H1 (cell line): ENCODE measurements around the gene NAXD.

Experiments used
- BACH1 ChIP-seq: IDR thresholded peaks from 2 replicates; pipeline ENCODE4 v1.6.1; 2012; ENCODE audit warnings: low read length, improper control_type of control experiment
- EZH2 ChIP-seq: fragments of 200-600 bp; sonication (generic); IDR thresholded peaks from 2 replicates; pipeline ENCODE4 v1.7.1; 2012; ENCODE audit warnings: low read depth, mild to moderate bottlenecking, moderate library complexity, low read length, inconsistent platforms; ENCODE audit not compliant: severe bottlenecking
- GABPA ChIP-seq: IDR thresholded peaks from 2 replicates; pipeline ENCODE4 v1.6.1; 2011; ENCODE audit warnings: mild to moderate bottlenecking, low read length, moderate library complexity, borderline replicate concordance; ENCODE audit not compliant: insufficient read depth
- PHF8 ChIP-seq: fragments of 200-600 bp; sonication (generic); conservative IDR thresholded peaks from 2 replicates; pipeline ENCODE4 v1.7.1; 2012; ENCODE audit warnings: low read depth, mild to moderate bottlenecking, inconsistent platforms, low read length, moderate library complexity
- POLR2A ChIP-seq, 2 experiments: IDR thresholded peaks; 1 replicate in 1 of 2; 2 replicates in 1 of 2; pipeline ENCODE4 v1.6.1; 2011; ENCODE audit warnings: low read depth in 2 of 2, low read length in 2 of 2, mild to moderate bottlenecking in 2 of 2; ENCODE audit errors: control extremely low read depth in 1 of 2
- POLR2AphosphoS5 ChIP-seq: IDR thresholded peaks from 2 replicates; pipeline ENCODE4 v1.6.1; 2011; ENCODE audit warnings: low read depth, low read length
- SP1 ChIP-seq: IDR thresholded peaks from 2 replicates; pipeline ENCODE4 v1.6.1; 2011; ENCODE audit warnings: low read depth, low read length
- SUZ12 ChIP-seq: fragments of 200-600 bp; sonication (generic); IDR thresholded peaks from 2 replicates; pipeline ENCODE4 v1.6.1; 2012; ENCODE audit warnings: mild to moderate bottlenecking, inconsistent platforms, low read length, moderate library complexity, mixed read lengths
- TAF1 ChIP-seq: IDR thresholded peaks from 2 replicates; pipeline ENCODE4 v1.6.1; 2011; ENCODE audit warnings: mild to moderate bottlenecking, low read depth, low read length
- TF ChIP-seq, protein P1 (sequence below), 3 experiments: IDR thresholded peaks; 1 replicate in 2 of 3; 2 replicates in 1 of 3; pipeline versions ENCODE4 v1.5.1 to v1.6.1; 2011; ENCODE audit warnings: low read length in 3 of 3, mild to moderate bottlenecking in 3 of 3, inconsistent platforms in 2 of 3, low read depth in 1 of 3, moderate library complexity in 1 of 3; ENCODE audit not compliant: insufficient read depth in 1 of 3; ENCODE audit errors: control extremely low read depth in 1 of 3
- TF ChIP-seq, protein P2 (sequence below): IDR thresholded peaks from 2 replicates; pipeline ENCODE4 v1.6.1; 2012; ENCODE audit warnings: inconsistent platforms

DNA sequence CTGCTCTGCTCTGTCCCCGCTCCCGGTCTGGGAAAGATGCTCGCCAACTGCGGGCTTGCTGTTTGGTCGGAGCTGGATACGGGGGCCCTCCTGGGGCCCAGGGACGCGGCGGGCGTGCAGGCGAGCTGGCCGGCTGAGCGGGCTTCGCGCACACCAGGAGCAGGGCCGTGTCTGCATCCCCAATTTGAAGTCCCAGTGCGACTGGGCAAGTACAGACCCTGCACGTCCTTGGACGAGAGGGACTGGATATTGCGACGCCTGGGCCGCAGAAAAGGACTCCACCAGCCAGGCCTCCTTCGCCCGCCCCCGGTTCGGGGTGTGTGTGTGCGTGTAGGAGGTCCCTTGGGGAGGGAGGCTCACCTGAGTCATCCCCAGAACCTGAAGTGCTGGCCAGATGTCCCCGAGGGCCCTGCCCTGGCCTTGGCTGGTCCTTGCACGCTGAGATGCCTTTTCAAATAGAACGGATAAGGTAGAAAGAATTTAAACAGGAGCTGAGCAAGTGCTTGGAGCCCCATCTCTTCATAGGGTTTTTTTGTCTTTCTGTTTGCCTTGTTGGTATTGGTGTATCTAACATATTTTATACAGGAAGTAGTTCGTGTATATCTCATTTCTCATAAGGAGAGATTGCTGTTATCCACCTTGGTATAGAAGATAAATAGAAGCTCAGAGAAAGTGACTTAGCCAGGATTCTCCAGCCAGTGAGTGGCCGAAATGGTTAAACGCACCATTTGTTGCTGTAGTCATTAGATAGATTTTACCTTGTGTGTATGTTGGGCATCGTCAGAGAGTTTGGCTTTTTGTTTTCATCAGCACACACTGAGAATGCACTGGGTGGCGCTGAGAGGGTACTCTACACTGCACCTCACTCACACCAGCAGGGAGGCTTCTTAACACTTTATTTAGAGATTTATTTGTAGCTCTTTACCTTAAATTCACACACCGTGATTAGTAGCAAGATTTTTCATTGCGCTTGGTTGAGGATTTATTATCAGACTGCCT is 1.1 kb downstream of the NAXD start:
- TF ChIP-seq, protein P1, sequence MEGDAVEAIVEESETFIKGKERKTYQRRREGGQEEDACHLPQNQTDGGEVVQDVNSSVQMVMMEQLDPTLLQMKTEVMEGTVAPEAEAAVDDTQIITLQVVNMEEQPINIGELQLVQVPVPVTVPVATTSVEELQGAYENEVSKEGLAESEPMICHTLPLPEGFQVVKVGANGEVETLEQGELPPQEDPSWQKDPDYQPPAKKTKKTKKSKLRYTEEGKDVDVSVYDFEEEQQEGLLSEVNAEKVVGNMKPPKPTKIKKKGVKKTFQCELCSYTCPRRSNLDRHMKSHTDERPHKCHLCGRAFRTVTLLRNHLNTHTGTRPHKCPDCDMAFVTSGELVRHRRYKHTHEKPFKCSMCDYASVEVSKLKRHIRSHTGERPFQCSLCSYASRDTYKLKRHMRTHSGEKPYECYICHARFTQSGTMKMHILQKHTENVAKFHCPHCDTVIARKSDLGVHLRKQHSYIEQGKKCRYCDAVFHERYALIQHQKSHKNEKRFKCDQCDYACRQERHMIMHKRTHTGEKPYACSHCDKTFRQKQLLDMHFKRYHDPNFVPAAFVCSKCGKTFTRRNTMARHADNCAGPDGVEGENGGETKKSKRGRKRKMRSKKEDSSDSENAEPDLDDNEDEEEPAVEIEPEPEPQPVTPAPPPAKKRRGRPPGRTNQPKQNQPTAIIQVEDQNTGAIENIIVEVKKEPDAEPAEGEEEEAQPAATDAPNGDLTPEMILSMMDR (IDR thresholded peaks at IDR 0.05; ENCODE audit: control extremely low read depth in 1 of 3, insufficient read depth in 1 of 3, low read depth in 1 of 3, low read length in 3 of 3): peak in 1 of 3 experiments; percentile 12; a peak in 1 of 4 replicates
- TF ChIP-seq PHF8: no peak
- TF ChIP-seq GABPA: peak; percentile 18; the same call in 1 of the 2 replicates
- TF ChIP-seq TAF1: no peak
- TF ChIP-seq SUZ12: no peak
- no peak for TF ChIP-seq POLR2AphosphoS5
- TF ChIP-seq, protein P2, sequence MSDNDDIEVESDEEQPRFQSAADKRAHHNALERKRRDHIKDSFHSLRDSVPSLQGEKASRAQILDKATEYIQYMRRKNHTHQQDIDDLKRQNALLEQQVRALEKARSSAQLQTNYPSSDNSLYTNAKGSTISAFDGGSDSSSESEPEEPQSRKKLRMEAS: peak; percentile 25; the same call in 1 of the 2 replicates
- TF ChIP-seq EZH2: no peak
- TF ChIP-seq BACH1: no peak
- no peak for TF ChIP-seq SP1
- no peak for TF ChIP-seq POLR2A (IDR thresholded peaks at IDR 0.05; ENCODE audit: control extremely low read depth in 1 of 2, low read depth in 2 of 2, low read length in 2 of 2)
